Fibroblast of skin of back (primary cell): ENCODE measurements around the gene PRR14. TPM values are rescaled to one million over a fixed set of nuclear protein-coding genes. Genes with fewer than 3 reads are reported as not detected.
A peak's percentile ranks its signal among the peaks of the same experiment; 100 is the strongest.

Experiments used
- DNase-seq: peaks from one replicate; pipeline ENCODE4 v3.0.0-alpha.2; 2013
- polyA plus RNA-seq, 2 experiments: library from polyadenylated mRNA; unstranded; fragments of 120-200 nt; gene quantifications; one replicate each; pipeline ENCODE4 v1.2.1, GENCODE V29; 2013; ENCODE audit not compliant: insufficient read length in 2 of 2

PRR14 gene
- 32.3 TPM for polyA plus RNA-seq (2013, experiment 1 of 2; ENCODE audit: insufficient read length)
- 26.3 TPM for polyA plus RNA-seq (2013, experiment 2 of 2; ENCODE audit: insufficient read length)

DNA sequence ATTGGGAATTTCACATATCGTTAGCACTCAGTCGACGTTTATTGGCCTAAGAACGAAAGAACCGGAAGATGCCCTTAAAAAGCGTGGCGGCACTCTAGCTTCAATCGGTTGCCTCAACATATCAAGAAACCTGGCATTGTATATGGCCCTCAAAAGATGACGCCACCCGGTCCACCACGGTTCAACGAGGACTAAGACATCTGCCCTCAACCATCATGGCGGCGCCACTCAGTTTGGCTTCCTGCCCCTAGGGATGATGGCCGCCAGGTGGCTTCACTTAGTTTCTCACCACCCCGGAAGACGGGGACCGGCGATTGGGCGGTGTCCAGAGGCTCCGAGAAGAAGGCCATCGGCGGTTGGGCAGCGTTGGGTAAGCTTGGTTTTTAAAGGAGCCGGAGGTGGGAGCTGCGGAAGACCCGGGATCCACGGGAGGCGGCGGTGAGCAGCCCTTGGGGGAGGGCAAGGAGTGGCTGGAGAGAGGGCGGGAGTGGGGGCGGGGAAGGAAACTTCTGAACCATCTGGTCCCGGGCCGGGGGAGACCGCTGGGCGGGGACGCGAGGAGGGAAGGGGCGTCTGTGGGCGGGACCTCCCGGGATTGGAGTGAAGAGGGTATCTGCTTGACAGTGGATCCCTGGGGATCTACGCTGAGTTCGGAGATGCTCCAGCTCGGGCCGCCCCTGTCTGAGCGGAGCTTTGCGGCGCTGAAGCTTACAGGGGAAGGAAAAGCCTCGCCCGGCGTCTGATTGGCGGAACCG is at the start of gene PRR14:
Gene PRR14 (plus strand): TSS at position 592 of the 755 bp plus-strand sequence. CDS start 686 bp downstream, outside the sequence.
- peak; percentile 100 for DNase-seq

DNA sequence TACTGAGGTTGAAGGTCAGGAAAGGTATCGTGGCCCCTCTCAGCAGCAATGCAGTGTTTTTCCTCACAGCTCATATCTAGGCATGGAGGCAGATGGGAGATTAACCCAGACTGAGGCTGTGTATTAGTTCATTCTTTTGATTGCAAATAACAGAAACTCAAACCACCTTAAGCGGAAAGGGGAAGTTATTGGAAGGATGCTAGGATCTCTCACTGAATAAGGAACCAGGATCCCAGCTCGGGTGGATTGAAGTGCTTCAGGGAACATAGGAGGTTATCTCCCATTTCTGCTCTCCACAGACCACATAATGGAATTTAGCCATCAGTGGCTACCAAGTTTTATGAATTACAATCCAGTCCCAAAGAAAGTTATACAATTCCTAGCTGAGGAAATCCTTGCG is 48.8 kb upstream of the PRR14 start:
- DNase-seq, result no peak

DNA sequence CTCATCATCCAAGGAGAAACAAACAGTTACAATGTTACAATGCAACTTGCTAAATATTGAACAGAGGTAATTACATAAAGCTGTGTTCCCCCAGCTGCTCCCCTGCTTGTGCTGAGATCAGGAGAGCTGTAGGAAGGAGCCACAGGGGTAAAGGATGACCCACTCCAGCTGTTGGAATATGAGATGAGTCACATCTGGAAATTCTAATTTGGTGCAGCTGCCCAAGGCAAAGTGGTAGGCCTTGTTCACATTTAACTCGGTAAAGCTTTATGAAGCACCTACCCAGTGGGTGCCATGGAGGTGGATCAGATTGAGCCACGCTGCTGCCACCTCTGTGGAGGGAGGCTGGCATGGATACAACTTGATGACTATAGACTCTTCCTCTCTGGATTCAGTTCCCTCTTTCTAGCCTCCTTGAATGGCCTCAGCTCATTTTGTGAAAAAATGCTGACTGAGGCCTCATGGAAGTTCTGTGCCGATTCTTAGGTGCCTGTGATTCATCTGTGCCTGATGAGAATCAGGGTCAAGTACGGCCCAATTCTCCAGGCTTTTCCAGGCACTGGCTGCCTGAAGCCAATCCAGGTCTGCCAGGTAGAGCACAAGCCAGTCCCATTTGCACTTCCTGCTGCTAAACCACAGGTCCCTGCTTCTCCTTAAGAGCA is 48.0 kb upstream of the PRR14 start:
- no peak for DNase-seq

DNA sequence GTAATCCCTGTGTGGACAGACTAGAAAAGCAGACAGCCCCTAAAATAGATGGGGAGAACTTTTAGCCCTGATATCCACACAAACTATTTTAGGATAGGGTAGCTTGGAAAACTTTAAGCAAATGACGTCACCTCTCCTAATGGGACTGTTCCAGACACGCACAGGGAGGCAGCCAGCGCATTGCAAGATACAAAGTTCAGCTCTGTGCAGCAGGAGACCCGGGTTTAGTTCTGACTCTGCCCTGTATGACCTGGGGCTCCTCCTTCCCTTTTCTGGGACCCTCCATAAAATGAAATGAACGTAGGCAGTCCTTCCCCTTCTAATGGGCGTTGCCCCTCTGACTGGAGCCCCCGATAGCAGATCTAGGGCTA is 46.8 kb upstream of the PRR14 start:
- no peak for DNase-seq

DNA sequence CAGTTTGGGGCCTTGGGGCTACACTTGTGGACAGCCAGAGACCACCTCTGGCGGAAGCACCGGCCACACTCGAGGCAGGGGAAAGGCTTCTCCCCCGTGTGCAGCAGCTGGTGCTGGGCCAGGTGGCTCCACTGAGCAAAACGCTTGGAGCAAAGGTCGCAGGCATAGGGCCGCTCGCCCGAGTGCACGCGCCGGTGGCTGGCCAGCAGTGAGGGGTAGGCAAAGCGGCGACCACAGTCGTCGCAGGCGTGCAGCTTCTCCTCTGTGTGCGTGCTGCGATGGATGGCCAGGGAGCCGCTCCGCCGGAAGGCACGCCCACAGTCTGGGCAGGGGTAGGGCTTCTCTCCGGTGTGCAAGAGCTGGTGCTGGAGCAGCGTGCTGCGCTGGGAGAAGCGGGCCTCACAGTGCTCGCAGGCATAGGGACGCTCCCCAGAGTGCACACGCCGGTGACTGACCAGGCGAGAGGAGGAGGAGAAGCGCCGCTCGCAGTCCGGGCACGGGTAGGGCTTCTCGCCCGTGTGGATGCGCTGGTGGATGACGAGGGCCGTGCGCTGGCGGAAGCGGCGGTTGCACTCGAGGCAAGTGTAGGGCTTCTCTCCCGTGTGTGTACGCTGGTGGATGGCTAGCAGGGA is 46.3 kb upstream of the PRR14 start:
- DNase-seq, result no peak

DNA sequence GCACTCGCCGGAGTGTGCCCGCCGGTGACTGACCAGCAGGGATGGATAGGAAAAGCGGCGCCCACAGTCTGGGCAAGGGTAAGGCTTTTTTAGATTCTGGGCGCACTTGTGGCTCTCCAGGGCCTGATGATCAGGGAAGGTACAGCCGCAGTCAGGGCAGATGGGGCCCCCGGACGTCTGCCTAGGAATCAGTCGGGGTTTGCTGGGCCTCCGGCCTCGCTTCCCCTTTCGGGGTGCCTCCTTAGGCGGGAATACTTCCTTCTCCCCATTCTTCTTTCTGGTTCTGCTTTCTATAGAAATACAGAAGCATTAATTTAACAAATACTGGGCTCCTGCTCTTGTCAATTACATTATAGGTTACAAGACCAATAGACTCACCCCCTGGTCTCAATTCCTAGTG is 45.6 kb upstream of the PRR14 start:
- DNase-seq, result no peak

DNA sequence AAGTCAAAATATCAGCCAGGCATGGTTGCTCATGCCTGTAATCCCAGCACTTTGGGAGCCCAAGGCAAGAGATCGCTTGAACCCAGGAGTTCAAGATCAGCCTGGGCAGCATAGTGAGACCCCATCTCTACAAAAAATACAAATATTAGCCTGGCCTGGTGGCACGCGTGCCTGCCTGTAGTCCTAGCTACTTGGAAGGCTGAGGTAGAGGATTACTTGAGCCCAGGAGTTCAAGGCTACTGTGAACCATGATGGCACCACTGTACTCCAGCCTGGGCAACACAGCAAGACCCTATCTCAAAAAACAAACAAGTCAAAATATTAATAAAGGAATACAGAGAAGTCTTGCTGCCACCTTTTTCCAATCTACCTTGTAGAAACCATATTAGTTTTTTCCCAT is 44.8 kb upstream of the PRR14 start:
- DNase-seq, result no peak

DNA sequence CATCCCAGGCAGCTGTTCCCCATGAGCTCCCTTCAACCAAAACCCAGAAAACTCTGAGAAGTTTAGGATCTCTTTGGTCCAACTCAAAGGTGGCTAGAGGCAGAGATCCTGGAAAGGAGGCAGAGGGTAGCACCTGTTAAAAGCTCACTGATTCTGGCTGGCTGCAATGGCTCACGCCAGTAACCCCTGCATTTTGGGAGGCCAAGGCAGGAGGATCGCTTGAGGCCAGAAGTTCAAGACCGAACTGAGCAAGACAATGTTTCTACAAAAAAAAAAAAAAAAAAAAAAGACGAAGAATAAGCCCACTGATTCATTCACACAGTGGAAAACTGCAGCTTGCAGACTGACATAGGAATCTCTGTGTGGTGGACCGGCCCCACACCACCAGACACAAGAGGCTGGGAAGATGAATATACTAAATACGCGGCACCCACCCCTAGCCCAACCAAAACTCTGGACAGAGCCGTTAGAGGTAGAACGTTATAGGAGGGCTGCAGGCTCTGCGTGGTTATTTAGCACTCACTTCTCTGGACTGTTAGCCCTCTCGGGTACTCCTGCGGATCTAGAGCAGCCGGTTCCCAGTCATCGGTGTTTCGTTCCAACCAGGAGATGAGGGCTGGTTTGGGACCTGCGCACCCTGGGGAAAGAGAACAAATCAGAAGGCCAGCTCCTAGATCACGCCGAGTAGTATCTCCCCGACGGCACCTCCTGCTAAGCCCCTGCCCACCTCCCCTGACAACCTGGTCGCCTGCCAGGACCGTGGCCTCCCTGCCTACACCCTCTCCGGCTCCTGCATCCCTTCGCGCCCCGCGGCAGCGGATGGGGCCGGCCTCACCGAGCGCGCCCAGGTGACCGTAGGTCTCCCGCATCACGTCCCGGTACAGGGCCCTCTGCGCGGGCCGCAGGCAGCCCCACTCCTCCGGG is 41.5 kb upstream of the PRR14 start:
- peak; percentile 42 for DNase-seq

DNA sequence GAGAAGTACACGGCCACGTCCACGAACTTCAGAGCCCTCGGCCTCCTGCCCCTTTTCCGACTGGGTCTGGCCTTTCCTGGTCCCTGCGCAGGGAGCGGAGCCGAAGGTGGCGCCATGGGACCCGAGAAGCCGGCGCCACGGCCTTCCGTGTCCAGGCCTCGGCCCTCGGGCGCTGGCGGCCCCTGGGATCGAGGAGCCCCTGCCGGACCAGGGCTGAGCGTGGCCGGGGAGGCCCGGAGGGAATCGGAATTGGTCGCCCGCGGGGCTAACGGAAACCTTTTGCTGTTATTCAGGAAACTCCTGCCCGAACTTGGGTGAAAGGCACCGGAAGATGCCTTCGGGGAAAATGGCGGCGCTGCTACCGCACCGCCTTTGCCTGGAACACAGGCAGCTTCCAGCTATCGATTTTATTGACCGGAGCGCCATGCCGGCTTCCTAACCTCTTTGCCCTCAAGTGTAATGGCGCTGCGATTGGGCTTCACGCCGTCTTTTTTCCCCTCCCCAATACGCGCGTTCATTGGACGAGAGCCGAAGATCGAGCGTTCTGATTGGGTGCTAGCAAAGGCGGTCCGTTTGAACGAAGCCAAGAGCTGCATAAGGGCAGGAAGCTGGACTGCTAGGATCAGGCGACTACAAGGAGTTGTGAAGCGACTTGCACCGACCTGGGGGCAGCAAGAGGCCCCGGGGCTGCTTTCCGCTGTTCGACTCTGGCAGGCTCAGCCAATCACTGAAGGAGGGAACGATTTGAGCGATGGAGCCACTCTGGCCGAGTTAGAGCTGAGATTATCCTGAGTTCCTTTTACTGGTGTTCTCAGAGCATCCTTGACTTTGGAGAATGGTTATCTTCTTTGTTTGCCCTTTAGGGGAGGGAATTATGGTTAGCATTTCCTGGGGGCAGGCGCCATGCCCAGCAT is 40.6 kb upstream of the PRR14 start, which contains the start of gene ZNF689:
Gene ZNF689 (minus strand): TSS at position 464 of the 914 bp plus-strand sequence. CDS start 348 bp downstream, at position 116.
- DNase-seq, result peak; percentile 96

DNA sequence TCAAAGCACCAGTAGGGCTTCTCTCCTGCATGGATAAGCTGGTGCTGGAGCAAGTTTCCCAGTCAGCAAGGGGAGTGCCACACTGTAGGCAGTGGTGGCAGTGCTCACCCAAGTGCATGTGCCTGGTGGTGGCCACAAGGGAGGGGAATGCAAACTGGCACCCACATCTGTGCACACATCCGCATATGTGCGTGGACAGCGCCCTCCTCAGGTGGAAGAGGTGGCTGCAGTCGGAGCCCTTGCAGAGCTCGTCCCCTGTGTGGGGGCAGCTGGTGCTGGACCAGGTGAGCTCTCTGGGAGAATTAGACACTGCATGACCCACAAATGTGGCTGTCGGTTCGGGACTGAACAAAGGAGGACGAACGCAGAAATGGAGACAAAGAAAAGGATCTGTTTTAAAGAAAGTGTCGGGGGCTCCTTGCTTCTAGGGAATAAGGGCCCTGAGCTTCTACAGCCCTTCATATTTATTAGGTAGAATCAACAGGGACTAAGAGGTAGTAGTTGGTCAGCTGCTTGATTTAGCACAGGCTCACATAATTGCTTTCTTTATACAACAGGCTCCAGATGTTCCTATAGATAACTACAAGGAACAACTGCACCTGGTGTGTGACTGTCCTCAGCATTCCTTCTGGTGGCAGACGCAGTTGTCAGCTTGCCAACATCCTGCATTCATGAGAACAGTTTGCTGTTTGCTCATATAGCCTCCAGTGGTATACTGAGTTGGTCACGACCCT is 35.2 kb upstream of the PRR14 start:
- DNase-seq, result no peak

DNA sequence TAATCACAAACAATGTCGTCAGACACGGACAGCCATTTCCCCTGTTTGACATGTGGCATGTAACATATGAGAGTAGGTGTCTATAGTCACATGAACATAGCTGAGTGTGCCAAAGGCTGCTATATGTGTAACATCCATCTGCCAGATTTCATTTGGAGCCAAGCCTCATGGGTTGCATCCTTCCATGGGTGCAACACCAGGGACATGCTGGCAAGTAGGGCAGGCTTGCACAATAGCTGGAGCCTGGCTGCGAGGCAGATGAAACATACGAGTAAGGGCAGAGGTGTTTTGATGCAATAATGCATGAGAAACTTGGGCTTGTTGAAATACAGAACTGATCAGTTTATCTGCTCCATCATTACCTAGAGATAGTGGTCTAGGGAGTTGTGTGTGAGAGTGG is 31.6 kb upstream of the PRR14 start:
- DNase-seq, result no peak

DNA sequence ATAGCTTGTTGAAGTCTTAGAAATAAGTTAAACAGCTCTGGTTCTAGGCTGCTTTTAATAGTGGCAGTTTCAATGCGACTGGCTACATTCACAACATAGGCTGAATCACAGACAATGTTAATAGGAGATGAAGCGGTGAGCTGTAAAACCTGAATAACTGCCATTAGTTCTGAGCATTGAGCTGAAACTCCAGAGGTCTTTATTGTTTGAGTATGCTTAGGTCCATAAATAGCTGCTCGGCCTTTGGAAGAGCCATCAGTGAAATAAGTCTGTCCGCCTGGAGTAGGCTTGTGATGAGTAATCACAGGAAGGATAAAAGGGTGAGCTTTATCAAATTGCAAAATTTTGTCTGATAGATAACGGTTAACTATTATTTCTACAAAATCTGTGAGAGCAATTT is 31.1 kb upstream of the PRR14 start:
- no peak for DNase-seq

DNA sequence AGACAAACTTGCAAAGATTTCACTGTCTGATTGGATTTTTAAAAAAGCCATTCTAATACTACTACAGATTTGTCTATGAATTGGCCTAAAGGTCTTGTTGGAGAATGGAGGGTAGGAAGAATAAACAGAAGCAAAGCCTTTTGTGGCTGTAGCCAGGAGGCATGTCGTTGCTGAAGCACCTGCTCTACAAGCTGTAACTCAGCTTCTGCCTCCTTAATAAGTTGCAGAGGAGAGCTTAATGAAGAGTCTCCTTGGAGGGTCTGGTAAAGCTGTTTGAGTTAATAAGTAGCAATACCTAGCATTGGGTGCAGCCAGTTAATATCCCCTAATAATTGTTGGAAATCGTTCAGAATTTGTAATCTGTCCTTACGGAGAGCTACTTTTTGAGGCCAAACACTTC is 30.6 kb upstream of the PRR14 start:
- no peak for DNase-seq

DNA sequence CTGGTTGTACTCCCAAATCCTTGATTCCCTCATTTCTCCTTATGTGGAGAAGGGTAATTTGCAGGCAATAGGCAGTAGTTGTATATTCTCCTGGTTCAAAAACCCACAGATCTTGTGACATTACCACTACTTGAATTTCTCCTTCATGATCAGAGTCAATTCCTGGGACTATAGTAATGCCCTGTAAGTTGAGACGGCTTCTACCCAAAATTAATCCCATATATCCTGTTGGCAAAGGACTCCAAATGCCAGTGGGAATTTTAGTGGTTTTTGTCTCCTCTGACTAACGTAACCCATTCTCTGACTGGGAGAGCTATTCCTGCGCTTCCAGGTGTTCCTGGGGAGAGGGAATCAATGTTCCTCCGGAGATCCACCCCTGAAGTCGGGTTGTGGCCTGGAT is 29.0 kb upstream of the PRR14 start:
- DNase-seq, result peak; percentile 69

DNA sequence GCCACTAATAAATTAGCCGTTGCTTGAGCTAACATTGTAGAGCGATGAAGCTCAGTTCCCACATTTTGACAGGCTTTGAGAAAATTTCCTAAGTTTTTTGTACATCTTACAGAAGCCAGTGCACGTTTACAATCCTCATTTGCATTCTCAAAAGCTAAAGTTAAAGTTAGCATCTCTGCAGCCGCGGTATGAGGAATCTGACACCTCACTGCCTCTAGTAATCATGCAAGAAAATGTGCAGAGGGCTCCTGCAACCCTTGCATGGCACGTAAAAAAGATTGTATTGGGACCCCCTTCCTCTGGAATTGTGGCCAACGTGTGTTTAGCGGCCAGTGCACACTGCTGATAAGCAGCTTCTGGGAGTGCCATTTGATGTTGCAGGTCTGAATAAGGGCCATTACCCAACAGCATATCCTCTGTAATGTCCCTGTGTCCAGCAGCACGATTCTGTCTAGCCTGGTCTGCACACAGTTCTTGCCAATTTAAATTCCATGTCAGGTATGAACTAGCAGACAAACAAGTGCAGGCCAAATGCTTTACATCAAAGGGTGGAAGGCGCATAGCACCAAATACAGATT is 28.2 kb upstream of the PRR14 start:
- no peak for DNase-seq

DNA sequence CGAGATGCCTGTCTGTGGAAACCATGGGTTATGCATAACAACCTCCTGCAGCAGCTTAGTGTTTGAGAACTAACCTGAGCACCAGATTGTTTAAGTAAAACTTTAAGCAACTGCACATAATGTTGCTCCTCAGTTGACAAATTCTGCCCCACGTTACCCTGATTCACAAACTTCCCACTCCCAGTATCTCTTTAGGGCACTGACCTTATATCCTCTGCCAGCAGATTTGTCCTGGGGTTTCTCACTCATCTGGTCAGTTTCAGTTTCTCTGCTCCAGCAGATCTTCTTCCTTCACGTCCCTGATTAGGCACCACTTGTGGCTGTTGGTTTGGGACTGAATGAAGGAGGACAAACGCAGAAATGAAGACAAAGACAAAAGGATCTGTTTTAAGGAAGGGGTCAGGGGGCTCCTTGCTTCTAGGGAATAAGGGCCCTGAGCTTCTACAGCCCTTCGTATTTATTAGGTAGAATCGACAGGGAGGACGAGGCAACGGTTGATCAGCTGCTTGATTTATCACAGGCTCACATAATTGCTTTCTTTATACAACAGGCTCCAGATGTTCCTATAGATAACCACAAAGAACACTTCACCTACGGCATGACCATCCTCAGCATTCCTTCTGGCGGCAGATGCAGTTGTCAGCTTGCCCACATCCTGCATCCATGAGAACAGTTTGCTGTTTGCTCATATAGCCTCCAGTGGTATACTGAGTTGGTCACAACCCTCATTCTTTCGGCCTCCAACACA is 27.1 kb upstream of the PRR14 start:
- DNase-seq, result no peak

DNA sequence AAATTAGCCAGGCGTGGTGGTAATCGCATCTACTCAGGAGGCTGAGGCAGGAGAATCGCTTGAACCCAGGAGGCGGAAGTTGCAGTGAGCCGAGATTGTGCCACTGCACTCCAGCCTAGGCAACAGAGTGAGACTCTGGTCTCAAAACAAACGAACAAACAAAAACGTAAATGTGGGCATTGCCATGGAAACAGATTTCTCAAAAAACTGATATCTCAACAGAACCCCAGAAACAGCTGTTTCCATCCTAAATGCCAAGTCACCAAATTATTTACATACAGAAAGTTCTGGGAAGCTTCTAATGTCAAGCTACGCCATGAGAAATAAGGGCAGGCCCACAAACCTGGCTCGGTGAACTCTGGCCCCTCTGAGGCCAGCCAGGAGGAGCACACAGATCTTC is 24.5 kb upstream of the PRR14 start:
- no peak for DNase-seq

DNA sequence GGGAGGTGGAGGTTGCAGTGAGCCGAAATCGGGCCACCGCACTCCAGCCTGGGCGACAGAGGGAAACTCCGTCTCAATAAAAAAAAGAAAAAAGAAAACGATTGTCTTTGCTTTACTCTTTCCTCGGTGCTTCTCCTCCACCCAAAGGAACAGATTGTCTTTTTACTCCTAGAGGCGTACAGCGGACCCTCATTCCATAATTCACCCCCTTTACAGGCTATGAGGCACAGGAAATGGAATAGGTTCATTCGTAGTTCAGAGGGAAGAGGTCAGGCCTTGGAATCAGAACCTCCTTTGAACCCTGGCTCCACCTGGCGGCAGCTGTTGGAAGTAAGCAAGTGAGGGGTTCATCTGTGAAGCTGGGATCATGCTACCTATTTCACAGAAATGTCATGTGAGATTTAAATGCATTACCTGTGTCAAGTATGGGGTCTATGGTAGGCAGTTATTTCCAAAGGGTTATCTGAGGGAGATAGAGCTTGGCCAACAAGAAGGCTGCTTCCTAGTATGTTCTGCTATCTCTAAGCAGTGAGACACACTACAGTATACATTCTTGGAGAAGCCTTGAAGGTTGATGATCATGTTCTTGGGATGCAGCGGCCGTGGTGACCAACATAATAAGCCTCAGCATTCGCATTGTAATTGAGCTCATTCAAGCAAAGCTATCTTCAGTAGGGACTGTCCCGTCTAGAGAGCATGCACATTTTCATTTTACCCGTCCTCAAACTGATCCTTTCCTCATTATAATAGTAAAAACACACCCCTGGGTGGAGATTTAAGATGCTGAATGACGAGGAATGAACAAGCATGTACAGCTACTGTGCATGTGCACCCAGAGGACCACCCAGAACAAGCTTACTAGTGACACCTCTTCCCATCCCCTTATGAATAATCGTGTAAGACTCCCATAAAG is 21.9 kb upstream of the PRR14 start:
- DNase-seq, result peak; percentile 71
